ENCODE results near the gene GPR132. TPM values are rescaled to one million over a fixed set of nuclear protein-coding genes. Genes with fewer than 3 reads are reported as not detected.

GPR132 gene
- total and polyA plus RNA-seq, 2 donors (not counting 3 experiments of a cell fraction or from before 2014, with no cell fraction given), result not detected

- DNase-seq (ENCODE audit: low read depth, low spot score), result no peak
- H3K9ac ChIP-seq (replicated peaks; ENCODE audit: extremely low read depth, insufficient read depth, low read length), result no peak overlapping the region
- intact Hi-C loops (cut with micrococcal nuclease) (no loop called here), dilution Hi-C loops (cut with MboI; ENCODE audit: extremely low pct_ligation_motif_present, low sequenced_read_pairs) (no loop called here)
- no peak overlapping the region for H3K27ac ChIP-seq (ENCODE audit: insufficient read depth, low read depth, low read length)
- no TSS peak for BruUV-seq (replicated peaks)
- no peak overlapping the region for H3K4me2 ChIP-seq (ENCODE audit: insufficient read depth, low read length)
- FAIRE-seq, result no peak
- POLR2A ChIA-PET, result no interaction called here
- no peak overlapping the region for H3K4me3 ChIP-seq (replicated peaks in 1 of 3; ENCODE audit: insufficient read depth in 1 of 3, low read depth in 1 of 3, low read length in 3 of 3)
- TF ChIP-seq EZH2 (IDR thresholded peaks at IDR 0.05; ENCODE audit: borderline replicate concordance, low read depth, low read length, severe bottlenecking) (no peak), CTCF (IDR thresholded peaks at IDR 0.05; ENCODE audit: extremely low read depth in 1 of 2, insufficient read depth in 1 of 2, low read depth in 1 of 2, low read length in 2 of 2) (no peak), MYC (IDR thresholded peaks at IDR 0.05; ENCODE audit: low read depth, low read length) (no peak), JUN (IDR thresholded peaks at IDR 0.05; ENCODE audit: borderline replicate concordance, insufficient read depth, insufficient read length, low read depth) (no peak), POLR2A (IDR thresholded peaks at IDR 0.05; ENCODE audit: low read depth, low read length) (no peak), GATA2 (IDR thresholded peaks at IDR 0.05; ENCODE audit: insufficient read depth, insufficient read length, low read depth, low read length) (no peak), FOS (IDR thresholded peaks at IDR 0.05; ENCODE audit: borderline replicate concordance, insufficient read depth, low read length) (no peak), MAX (IDR thresholded peaks at IDR 0.05; ENCODE audit: insufficient read depth, insufficient read length) (no peak), POLR2AphosphoS5 (IDR thresholded peaks at IDR 0.05; ENCODE audit: insufficient read depth, low read depth, low read length) (no peak)
- no peaks in the 10 kb centered on the region for H3K9me1 ChIP-seq (replicated peaks; ENCODE audit: control insufficient read depth, extremely low read depth, insufficient read depth, low read length)
- H2AFZ ChIP-seq (ENCODE audit: low read depth, low read length), result no peak overlapping the region
- H3K79me2 ChIP-seq (ENCODE audit: control insufficient read depth, insufficient read depth, low read length), result no peaks in the 10 kb centered on the region
- no peaks in the 10 kb centered on the region for H3K4me1 ChIP-seq (ENCODE audit: control insufficient read depth, extremely low read depth, insufficient read depth, low read length)
- no peaks in the 10 kb centered on the region for H3K36me3 ChIP-seq (ENCODE audit: control insufficient read depth in 2 of 2, extremely low read depth in 1 of 2, insufficient read depth in 2 of 2, low read length in 2 of 2)
- no peaks in the 10 kb centered on the region for H3K27me3 ChIP-seq (ENCODE audit: control insufficient read depth in 2 of 2, insufficient read depth in 2 of 2, low read length in 2 of 2)
- H4K20me1 ChIP-seq (replicated peaks; ENCODE audit: control insufficient read depth, extremely low read depth, insufficient read depth, low read length), result no peaks in the 10 kb centered on the region
- no peaks in the 10 kb centered on the region for H3K9me3 ChIP-seq (replicated peaks; ENCODE audit: control insufficient read depth, insufficient read depth, low read length)
- CTCF ChIA-PET, result interaction anchor here (0.7 to 2.0 kb wide), 3 partner anchors 19 to 23 kb away, joined by 3 to 5 read pairs (median 4); no protein-coding TSS in a partner anchor
These were observed 2.1 kb upstream of the GPR132 start for GRCh38 chr14:105067140-105067968.
